ENCODE measurements around the gene CLCA1. TPM values are rescaled to one million over a fixed set of nuclear protein-coding genes. Genes with fewer than 3 reads are reported as not detected.

CLCA1 gene
- total and polyA plus RNA-seq, 10 of the 15 experiments (the other 5 are each of a cell fraction or from before 2014, with no cell fraction given): 0.13 TPM; not detected in 9

GRCh38 chr1:86502721-86503405 lies 34.1 kb downstream of the CLCA1 start (continued):
- no peak for TF ChIP-seq ZBTB11 (CRISPR knock-in tag; IDR thresholded peaks at IDR 0.05)

- no TSS peak for BruUV-seq (replicated peaks)
- 37% methylated on average over 18 of the region's 18 CpGs for WGBS (ENCODE audit: insufficient coverage, insufficient replicate concordance, low lambda C conversion rate, missing lambda C conversion rate)
- Histone ChIP-seq H3K79me2 (ENCODE audit: control insufficient read depth, insufficient read depth, low read length) (no peaks in the 10 kb centered on the region), H3K27me3 (replicated peaks in 1 of 2; ENCODE audit: control insufficient read depth in 2 of 2, insufficient read depth in 2 of 2, low read length in 1 of 2) (peaks cover 0 to 2% of the 10 kb centered on the region in 2 experiments; a peak in 3 of 4 replicates), H3K27ac (ENCODE audit: control insufficient read depth, insufficient read depth) (no peak overlapping the region), H3K4me3 (no peak overlapping the region; the same call in 1 of the 2 replicates), H3K9me3 (replicated peaks; ENCODE audit: control insufficient read depth, insufficient read depth, low read length) (no peaks in the 10 kb centered on the region), H4K20me1 (ENCODE audit: control insufficient read depth, insufficient read depth) (no peaks in the 10 kb centered on the region), H3K36me3 (ENCODE audit: control insufficient read depth in 2 of 2, insufficient read depth in 2 of 2, low read length in 1 of 2) (no peaks in the 10 kb centered on the region), H3K4me2 (ENCODE audit: control insufficient read depth, insufficient read depth) (peak overlapping the region; percentile 83), H2AFZ (ENCODE audit: control insufficient read depth, low read depth, low read length) (peak overlapping the region; percentile 98; the same call in 1 of the 2 replicates), H3K4me1 (ENCODE audit: control insufficient read depth, insufficient read depth, low read length) (no peaks in the 10 kb centered on the region), H3K9ac (ENCODE audit: control insufficient read depth, insufficient read depth, low read length) (no peak overlapping the region)
- in situ Hi-C loops (cut with MboI): loop anchor here (5.0 to 25.0 kb wide), 2 partner anchors 121 to 584 kb away; no protein-coding TSS in a partner anchor
- ChIA-PET RAD21 (ENCODE audit: unreplicated experiment) (no interaction called here), CTCF (interaction anchor here (1.2 to 11.1 kb wide), 5 partner anchors 30 to 203 kb away, joined by 6 to 104 read pairs (median 28); partner anchors contain the start of gene SH3GLB1), SMC1A (ENCODE audit: uncharacterized antibody, unreplicated experiment) (interaction anchor here (1.5 to 2.5 kb wide), 2 partner anchors 124 kb away, joined by 9 to 16 read pairs; no protein-coding TSS in a partner anchor), POLR2A (no interaction called here)
- intact Hi-C loops (cut with micrococcal nuclease; ENCODE audit: unreplicated experiment): loop anchor here (5.0 to 10.0 kb wide), 4 partner anchors 184 to 581 kb away; partner anchors contain the start of gene SH3GLB1
- ATAC-seq (peak; percentile 17; the same call in 2 of the 3 replicates), FAIRE-seq (no peak), DNase-seq (ENCODE audit: low read depth, low spot score) (no peak)
- TF ChIP-seq ZNF217 (IDR thresholded peaks at IDR 0.05) (no peak), ZBTB33 (IDR thresholded peaks at IDR 0.05) (no peak), BHLHE40 (IDR thresholded peaks at IDR 0.05; ENCODE audit: borderline replicate concordance in 1 of 2, low read depth in 2 of 2, low read length in 1 of 2) (peak in 1 of 2 experiments; percentile 54; a peak in 1 of 4 replicates), USF1 (IDR thresholded peaks at IDR 0.05; ENCODE audit: borderline replicate concordance, extremely low read length, insufficient read depth, low read depth, low read length) (peak; percentile 49), ZBED1 (IDR thresholded peaks at IDR 0.05; ENCODE audit: borderline replicate concordance) (no peak), PAX5 (IDR thresholded peaks at IDR 0.05; ENCODE audit: borderline replicate concordance, low read depth, low read length) (no peak)
Measured at GRCh38 chr1:86503406-86504136, 34.8 kb downstream of the CLCA1 start.

All from GM12878 (cell line).